Adrenal gland (tissue), 12 donors: ENCODE measurements around the gene CD8B2. TPM values are rescaled to one million over a fixed set of nuclear protein-coding genes. Genes with fewer than 3 reads are reported as not detected.
A peak's percentile ranks its signal among the peaks of the same experiment; 100 is the strongest.
"Not testable (repeated sequence)": the region's sequence is repeated elsewhere in the genome, so short reads cannot be mapped to it uniquely, and the experiment has no call there.

Source experiments
- DNase-seq, 7 donors: peaks; one replicate each; pipeline ENCODE4 v3.0.0-alpha.2; 2019 to 2020
- H3K27ac ChIP-seq, 5 donors: fragments of 200-600 bp; sonication (generic) in 4 of 5; 1 replicate in 3 of 5; 2 replicates in 2 of 5; pipeline versions ENCODE4 v1.5.1 to v1.8.0; 2016 to 2020; ENCODE audit warnings: mild to moderate bottlenecking in 1 of 5
- H3K27me3 ChIP-seq: fragments of 200-600 bp; 2 replicates; pipeline ENCODE4 v1.8.0; 2021
- H3K36me3 ChIP-seq, 2 donors: fragments of 200-600 bp; replicated peaks in 1 of 2; 1 replicate in 1 of 2; 2 replicates in 1 of 2; pipeline versions ENCODE4 v1.5.1 to v1.8.0; 2018 to 2022
- H3K4me1 ChIP-seq, 2 donors: fragments of 200-600 bp; replicated peaks in 1 of 2; 1 replicate in 1 of 2; 2 replicates in 1 of 2; pipeline versions ENCODE4 v1.5.1 to v1.8.0; 2018 to 2021
- H3K4me3 ChIP-seq, 4 donors: fragments of 200-600 bp; sonication (generic) in 3 of 4; one replicate each; pipeline ENCODE4 v1.5.1; 2016 to 2018
- H3K9me3 ChIP-seq, 3 donors: fragments of 200-600 bp; sonication (generic) in 1 of 3; replicated peaks in 1 of 3; 1 replicate in 2 of 3; 2 replicates in 1 of 3; pipeline versions ENCODE4 v1.5.1 to v1.8.0; 2016 to 2021
- CTCF ChIP-seq, 6 experiments: fragments of 450-650 bp in 4 of 6; fragments of 200-600 bp in 2 of 6; sonication (generic) in 1 of 6; IDR thresholded peaks; 1 replicate in 5 of 6; 2 replicates in 1 of 6; pipeline versions ENCODE4 v1.5.1 to v1.8.0; 2016 to 2021; ENCODE audit warnings: antibody characterized with exemption in 6 of 6, mild to moderate bottlenecking in 2 of 6, moderate library complexity in 1 of 6
- POLR2A ChIP-seq, 2 donors: fragments of 450-650 bp; IDR thresholded peaks; one replicate each; pipeline ENCODE4 v1.6.1; 2017; ENCODE audit warnings: antibody characterized with exemption in 2 of 2, mild to moderate bottlenecking in 2 of 2, moderate library complexity in 1 of 2
- WGBS, 4 donors: extraction: QIAGEN DNeasy Blood & Tissue Kit in 2 of 4; methylation state at CpG; one replicate each; pipeline versions ENCODE4 v1.1.5 to v1.1.7; 2013 to 2017; 5-methylcytosine and 5-hydroxymethylcytosine counted together
- intact Hi-C, 2 donors: fragments of 100-400 bp; cut with DNase I; formaldehyde crosslinking; loops; one replicate each; pipeline versions ENCODE4 v1.14.1 to v1.15.0; 2022 to 2023
- polyA plus RNA-seq, 3 donors: library from polyadenylated mRNA; stranded (reverse); fragments of 200-250 nt in 2 of 3; fragments of 350-450 nt in 1 of 3; fragmentation: Illumina TruSeq in 1 of 3; extraction: RNeasy Lipid Tissue Mini Kit (QIAGEN cat#74804) in 1 of 3; gene quantifications; one replicate each; pipeline ENCODE4 v1.2.3, GENCODE V29; 2013 to 2014
- total RNA-seq, 9 donors: library from RNA; depleted of rRNA in 4 of 9; stranded (reverse); fragments of >200 nt in 4 of 9; fragments of 120-200 nt in 1 of 9; fragmentation: NEBNext Ultra II Directional in 1 of 9; extraction: Animal tissue kit (Norgen Biotek cat#: 25700) in 1 of 9; gene quantifications; one replicate each; pipeline versions ENCODE4 v1.1.0 to v1.2.4, GENCODE V29; 2013 to 2023
- donor health status: healthy with polysubstance abuse.
- donor health status: Bipolar disorder and iron deficiency.
- donor health status: DM: yes; HTN: yes; CAD: no.
- donor health status: DM: no; HTN: no; CAD: no.
- donor health status: DM: no; HTN: no; CAD: no.
- donor health status: DM: yes; HTN: yes; CAD: no.

The CD8B2 gene
- total and polyA plus RNA-seq, 12 donors, result not detected

DNA sequence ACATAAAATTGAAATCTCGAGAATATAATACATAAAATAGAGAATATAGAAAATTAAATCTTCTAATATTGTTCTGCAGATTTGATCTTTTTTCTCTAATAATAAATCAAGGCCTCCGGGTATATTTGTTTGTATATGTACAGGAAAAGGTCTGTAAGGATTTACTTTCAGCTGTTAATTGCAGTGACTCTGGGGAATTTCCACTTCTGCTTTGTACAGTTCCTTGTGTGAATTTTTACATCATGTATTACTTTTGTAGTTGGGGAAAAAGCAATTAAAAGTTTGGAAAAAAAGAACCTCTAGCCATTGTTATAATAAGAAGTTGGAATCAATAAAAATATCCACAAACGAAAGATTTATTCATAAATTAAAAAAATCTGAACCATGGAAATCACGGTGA, 23.6 kb downstream of the CD8B2 start:
- H3K27ac ChIP-seq, H3K9me3 ChIP-seq, H3K4me1 ChIP-seq, H3K36me3 ChIP-seq, intact Hi-C loops, DNase-seq, H3K4me3 ChIP-seq, H3K27me3 ChIP-seq: not testable (repeated sequence)
- whole genome bisulfite sequencing, 4 donors, result 69 to 77% (median 74%) methylated on average over 4 of the region's 4 CpGs

DNA sequence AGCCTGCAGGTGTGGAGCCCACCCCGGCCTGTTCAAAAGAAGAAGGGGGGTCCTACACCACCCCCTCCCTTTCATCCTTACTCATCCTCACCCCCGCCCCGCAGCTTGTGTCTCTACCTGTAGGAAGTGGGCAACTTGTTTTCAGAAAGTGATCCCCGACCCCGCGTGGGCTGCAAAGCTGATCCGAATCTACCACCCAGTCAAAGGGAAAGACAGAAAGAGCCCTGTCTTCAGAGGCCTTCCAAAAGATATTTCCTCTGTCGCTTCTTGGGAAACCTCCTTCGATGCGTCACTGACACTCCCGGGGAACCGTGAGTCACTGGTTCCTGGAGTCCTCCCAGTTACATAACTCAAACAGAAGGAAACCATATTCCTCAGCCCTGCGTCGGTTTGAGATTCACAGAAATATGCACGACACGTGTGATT, 24.3 kb downstream of the CD8B2 start:
- H3K36me3 ChIP-seq, H3K4me1 ChIP-seq, H3K27me3 ChIP-seq, H3K9me3 ChIP-seq, H3K4me3 ChIP-seq, intact Hi-C loops: not testable (repeated sequence)
- DNase-seq, result peak; percentile 55 to 87 (median 83)
- WGBS, 4 donors, result 22 to 31% (median 25%) methylated on average over 4 to 12 of the region's 16 CpGs
- H3K27ac ChIP-seq, result peak overlapping the region in 1 of 5 donors; percentile 22

- H3K27me3 ChIP-seq, intact Hi-C loops, H3K4me1 ChIP-seq, H3K9me3 ChIP-seq, H3K36me3 ChIP-seq, H3K4me3 ChIP-seq, DNase-seq: not testable (repeated sequence)
- peak overlapping the region in 1 of 5 donors; percentile 22 for H3K27ac ChIP-seq
- 79 to 89% (median 84%) methylated on average over 7 of the region's 7 CpGs for WGBS, 4 donors
Measured at GRCh38 chr2:106511934-106512333, 24.8 kb downstream of the CD8B2 start.

DNA sequence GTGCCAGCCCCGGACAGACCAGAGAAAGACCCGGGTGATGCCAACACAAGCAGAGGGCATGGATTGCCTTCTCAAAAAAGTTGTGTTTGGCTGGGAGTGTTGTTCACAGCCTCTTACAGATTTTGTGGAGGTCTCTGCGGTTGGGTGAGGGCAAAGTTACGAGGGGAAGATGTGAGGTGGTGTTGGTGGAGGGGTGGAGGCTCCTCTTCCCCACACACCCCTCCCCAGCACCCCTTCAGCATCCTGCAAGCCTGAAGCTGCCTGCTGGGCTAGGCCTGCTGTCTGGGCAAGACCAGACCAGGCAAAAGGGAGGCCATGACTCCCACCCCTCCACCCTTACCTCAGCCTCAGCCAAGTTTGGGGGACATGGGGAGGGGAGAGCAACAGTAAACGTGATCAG, 26.2 kb downstream of the CD8B2 start:
- H3K9me3 ChIP-seq, intact Hi-C loops, H3K36me3 ChIP-seq, H3K4me3 ChIP-seq, H3K4me1 ChIP-seq, H3K27ac ChIP-seq, DNase-seq, H3K27me3 ChIP-seq: not testable (repeated sequence)
- WGBS, 4 donors, result 88 to 100% (median 93%) methylated on average over 1 to 3 of the region's 5 CpGs; no CpG with 5 or more reads in 1 of the 4 donors

DNA sequence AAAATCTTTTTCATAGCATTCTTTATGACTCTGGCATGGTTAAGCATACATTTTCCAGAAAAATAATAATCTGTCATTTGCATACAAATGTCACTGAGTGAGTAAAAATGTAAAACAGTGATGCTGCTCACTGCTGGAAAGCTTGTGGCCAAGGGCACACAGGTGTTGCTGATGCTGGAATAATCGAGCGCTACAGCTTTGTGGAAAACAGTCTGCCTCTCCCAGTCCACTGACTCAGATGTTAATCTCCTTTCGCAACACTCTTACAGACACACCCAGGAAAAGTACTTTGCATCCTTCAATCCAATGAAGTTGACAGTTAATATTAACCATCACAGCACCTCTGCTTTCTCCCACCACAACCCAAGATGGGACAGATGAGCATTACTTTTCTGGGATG, 27.7 kb downstream of the CD8B2 start:
- intact Hi-C loops, DNase-seq, H3K27me3 ChIP-seq, H3K27ac ChIP-seq, H3K4me1 ChIP-seq, H3K36me3 ChIP-seq, H3K9me3 ChIP-seq, H3K4me3 ChIP-seq: not testable (repeated sequence)
- WGBS, 4 donors, result 78 to 97% (median 80%) methylated on average over 3 of the region's 3 CpGs

GRCh38 chr2:106516436-106516835, 29.3 kb downstream of the CD8B2 start:
- DNase-seq, result no peak
- H3K27ac ChIP-seq, result no peak overlapping the region
- H3K27me3 ChIP-seq, result no peaks in the 10 kb centered on the region
- 69 to 83% (median 78%) methylated on average over 4 of the region's 4 CpGs for WGBS, 4 donors
- H3K9me3 ChIP-seq, result no peaks in the 10 kb centered on the region
- no peaks in the 10 kb centered on the region for H3K36me3 ChIP-seq
- H3K4me1 ChIP-seq, result no peaks in the 10 kb centered on the region
- H3K4me3 ChIP-seq, result no peak overlapping the region
- no peak for TF ChIP-seq POLR2A (IDR thresholded peaks at IDR 0.05)
- no peak for TF ChIP-seq CTCF (IDR thresholded peaks at IDR 0.05)
- intact Hi-C loops, result no loop called here

DNA sequence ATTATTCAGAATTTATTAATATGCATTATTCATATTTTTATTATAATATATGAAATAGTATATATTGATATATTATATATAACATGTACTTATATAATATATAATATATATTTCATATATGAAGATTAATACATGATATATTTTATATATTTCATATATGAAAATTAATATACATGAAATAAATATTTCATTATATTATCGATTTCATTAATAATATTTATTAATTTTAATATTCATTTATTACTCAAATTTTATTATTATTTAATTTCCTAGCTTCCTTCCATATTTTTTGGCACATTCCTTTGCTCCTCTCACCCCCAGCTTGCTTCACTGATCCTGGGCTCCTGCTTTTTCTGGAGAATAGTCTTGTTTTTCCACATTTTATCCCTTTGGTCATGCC, 29.7 kb downstream of the CD8B2 start:
- Histone ChIP-seq H3K4me3 (no peak overlapping the region), H3K9me3 (no peaks in the 10 kb centered on the region), H3K27ac (no peak overlapping the region), H3K4me1 (no peaks in the 10 kb centered on the region), H3K27me3 (no peaks in the 10 kb centered on the region), H3K36me3 (no peaks in the 10 kb centered on the region)
- intact Hi-C loops, result no loop called here
- TF ChIP-seq CTCF (IDR thresholded peaks at IDR 0.05) (no peak), POLR2A (IDR thresholded peaks at IDR 0.05) (no peak)
- 76 to 100% (median 89%) methylated on average over 1 of the region's 1 CpG for WGBS, 4 donors
- DNase-seq, result no peak
